Activated CD4-positive, alpha-beta memory T cell treated with anti-CD3 and anti-CD28 coated beads, Interleukin-2, amount 10 ng/mL, durations not matched to agents 7 days and 5 days (primary cell): ENCODE measurements around the gene PPM1B. TPM values are rescaled to one million over a fixed set of nuclear protein-coding genes. Genes with fewer than 3 reads are reported as not detected.
"Not testable (repeated sequence)": the region's sequence is repeated elsewhere in the genome, so short reads cannot be mapped to it uniquely, and the experiment has no call there.

Experiments used
- CTCF ChIA-PET: fragments of 350-600 bp; sonication (Branson Sonifier 250); formaldehyde crosslinking; loops from one replicate; lab custom pipeline; 2021; ENCODE audit warnings: antibody characterized with exemption, inconsistent platforms; lab: Charles Lee
- POLR2A ChIA-PET: fragments of 350-600 bp; sonication (Branson Sonifier 250); formaldehyde crosslinking; loops from one replicate; lab custom pipeline; 2021; ENCODE audit warnings: antibody characterized with exemption; lab: Charles Lee
- DNase-seq: peaks from one replicate; pipeline ENCODE4 v3.0.0-alpha.2; 2020
- H3K27ac Mint-ChIP-seq: one replicate; pipeline ENCODE4 v1.8.0; 2021; ENCODE audit warnings: mild to moderate bottlenecking, mixed read lengths
- H3K27me3 Mint-ChIP-seq: one replicate; pipeline ENCODE4 v1.8.0; 2021; ENCODE audit warnings: mixed read lengths
- H3K36me3 Mint-ChIP-seq: one replicate; pipeline ENCODE4 v1.8.0; 2021; ENCODE audit warnings: low read depth, mixed read lengths
- H3K4me1 Mint-ChIP-seq: one replicate; pipeline ENCODE4 v1.8.0; 2021; ENCODE audit warnings: mixed read lengths
- H3K4me3 Mint-ChIP-seq: one replicate; pipeline ENCODE4 v1.8.0; 2021; ENCODE audit warnings: mild to moderate bottlenecking, mixed read lengths
- H3K9me3 Mint-ChIP-seq: one replicate; pipeline ENCODE4 v1.8.0; 2021; ENCODE audit warnings: mixed read lengths
- total RNA-seq, 2 experiments: library from RNA; stranded (reverse); gene quantifications; one replicate each; pipeline ENCODE4 v1.2.3, GENCODE V29; 2021

PPM1B gene
- total RNA-seq, 2 experiments from 2014 or later, result 57.0 to 60.9 TPM

GRCh38 chr2:44167311-44167907 is 1.3 kb upstream of the PPM1B start:
- peak overlapping the region; percentile 99 for H3K27ac Mint-ChIP-seq
- no peaks in the 10 kb centered on the region for H3K27me3 Mint-ChIP-seq
- peaks cover 8% of the 10 kb centered on the region for H3K9me3 Mint-ChIP-seq
- CTCF ChIA-PET, result interaction anchor here (1.1 kb wide), 1 partner anchor 75 kb away, joined by 3 read pairs; no protein-coding TSS in a partner anchor
- peaks cover 15% of the 10 kb centered on the region for H3K36me3 Mint-ChIP-seq
- POLR2A ChIA-PET, result interaction anchor here (0.7 to 4.6 kb wide), 8 partner anchors 9 to 194 kb away, joined by 3 to 48 read pairs (median 6); partner anchors contain the start of genes CAMKMT, LRPPRC and PREPL
- DNase-seq, result no peak
- H3K4me3 Mint-ChIP-seq, result peak overlapping the region; percentile 99
- peaks cover 31% of the 10 kb centered on the region for H3K4me1 Mint-ChIP-seq

- H3K36me3 Mint-ChIP-seq, result peaks cover 15% of the 10 kb centered on the region
- peak overlapping the region; percentile 99 for H3K4me3 Mint-ChIP-seq
- H3K27me3 Mint-ChIP-seq, result no peaks in the 10 kb centered on the region
- CTCF ChIA-PET, result interaction anchor here (0.5 to 1.2 kb wide), 4 partner anchors 34 to 356 kb away, joined by 3 to 4 read pairs (median 4); no protein-coding TSS in a partner anchor
- DNase-seq, result peak; percentile 97
- POLR2A ChIA-PET, result interaction anchor here (0.7 to 4.6 kb wide), 19 partner anchors 8 to 236 kb away, joined by 3 to 48 read pairs (median 3); partner anchors contain the start of genes CAMKMT, LRPPRC and PREPL
- peaks cover 8% of the 10 kb centered on the region for H3K9me3 Mint-ChIP-seq
- peaks cover 36% of the 10 kb centered on the region for H3K4me1 Mint-ChIP-seq
- peak overlapping the region; percentile 99 for H3K27ac Mint-ChIP-seq
Measured at GRCh38 chr2:44167908-44168680, 581 bp upstream of the PPM1B start.

GRCh38 chr2:44169155-44169898 is 652 bp downstream of the PPM1B start:
- H3K36me3 Mint-ChIP-seq, result peaks cover 19% of the 10 kb centered on the region
- CTCF ChIA-PET, result interaction anchor here (1.0 to 1.7 kb wide), 4 partner anchors 82 to 193 kb away, joined by 3 to 4 read pairs (median 3); partner anchors contain the start of genes CAMKMT and PREPL

GRCh38 chr2:44170311-44170717 is 1.6 kb downstream of the PPM1B start:
- H3K4me3 Mint-ChIP-seq, result peak overlapping the region; percentile 99
- peaks cover 49% of the 10 kb centered on the region for H3K4me1 Mint-ChIP-seq
- peaks cover 20% of the 10 kb centered on the region for H3K36me3 Mint-ChIP-seq
- CTCF ChIA-PET, result interaction anchor here (1.0 to 1.7 kb wide), 2 partner anchors 126 to 192 kb away, joined by 3 to 4 read pairs; partner anchors contain the start of genes CAMKMT and PREPL
- peak overlapping the region; percentile 96 for H3K27ac Mint-ChIP-seq
- POLR2A ChIA-PET, result interaction anchor here (0.6 to 4.6 kb wide), 7 partner anchors 16 to 191 kb away, joined by 3 to 48 read pairs (median 4); partner anchors contain the start of genes CAMKMT, LRPPRC and PREPL
- H3K9me3 Mint-ChIP-seq, result peaks cover 2% of the 10 kb centered on the region
- no peak for DNase-seq
- H3K27me3 Mint-ChIP-seq, result no peaks in the 10 kb centered on the region

More at GRCh38 chr2:44169155-44169898, 652 bp downstream of the PPM1B start:
- no peaks in the 10 kb centered on the region for H3K27me3 Mint-ChIP-seq
- peak overlapping the region; percentile 99 for H3K27ac Mint-ChIP-seq
- peaks cover 8% of the 10 kb centered on the region for H3K9me3 Mint-ChIP-seq
- H3K4me1 Mint-ChIP-seq, result peaks cover 42% of the 10 kb centered on the region
- POLR2A ChIA-PET, result interaction anchor here (0.9 to 4.6 kb wide), 12 partner anchors 17 to 237 kb away, joined by 3 to 48 read pairs (median 4); partner anchors contain the start of genes CAMKMT, LRPPRC and PREPL
- peak overlapping the region; percentile 99 for H3K4me3 Mint-ChIP-seq
- peak; percentile 60 for DNase-seq

GRCh38 chr2:44171018-44171417 is 2.3 kb downstream of the PPM1B start:
- Mint-ChIP-seq H3K4me1 (peaks cover 55% of the 10 kb centered on the region), H3K36me3 (peaks cover 25% of the 10 kb centered on the region), H3K4me3 (peak overlapping the region; percentile 99), H3K9me3 (no peaks in the 10 kb centered on the region), H3K27me3 (no peaks in the 10 kb centered on the region), H3K27ac (peak overlapping the region; percentile 6)
- POLR2A ChIA-PET, result interaction anchor here (0.7 to 4.6 kb wide), 7 partner anchors 15 to 575 kb away, joined by 3 to 48 read pairs (median 4); partner anchors contain the start of genes CAMKMT, PREPL and THADA
- DNase-seq, result no peak
- CTCF ChIA-PET, result no interaction called here

GRCh38 chr2:44171442-44171841 is 2.8 kb downstream of the PPM1B start:
- Mint-ChIP-seq H3K4me3 (peak overlapping the region; percentile 99), H3K36me3 (peaks cover 26% of the 10 kb centered on the region), H3K4me1 (peaks cover 58% of the 10 kb centered on the region)
- H3K9me3 Mint-ChIP-seq, DNase-seq, H3K27ac Mint-ChIP-seq, CTCF ChIA-PET, H3K27me3 Mint-ChIP-seq: not testable (repeated sequence)
- POLR2A ChIA-PET, result interaction anchor here (0.7 to 4.6 kb wide), 6 partner anchors 15 to 576 kb away, joined by 3 to 48 read pairs (median 4); partner anchors contain the start of genes CAMKMT, PREPL and THADA

GRCh38 chr2:44172576-44172975 is 3.9 kb downstream of the PPM1B start:
- no peak overlapping the region for H3K27ac Mint-ChIP-seq
- ChIA-PET POLR2A (no interaction called here), CTCF (no interaction called here)
- DNase-seq, result no peak
- H3K36me3 Mint-ChIP-seq, result peaks cover 26% of the 10 kb centered on the region
- H3K4me1 Mint-ChIP-seq, result peaks cover 61% of the 10 kb centered on the region
- H3K27me3 Mint-ChIP-seq, result no peaks in the 10 kb centered on the region
- H3K4me3 Mint-ChIP-seq, result no peak overlapping the region
- no peaks in the 10 kb centered on the region for H3K9me3 Mint-ChIP-seq

GRCh38 chr2:44178950-44179349 is 10.3 kb downstream of the PPM1B start:
- Mint-ChIP-seq H3K4me3 (no peak overlapping the region), H3K27me3 (no peaks in the 10 kb centered on the region), H3K9me3 (no peaks in the 10 kb centered on the region), H3K4me1 (peaks cover 51% of the 10 kb centered on the region), H3K36me3 (peaks cover 44% of the 10 kb centered on the region), H3K27ac (no peak overlapping the region)
- ChIA-PET CTCF (no interaction called here), POLR2A (no interaction called here)
- DNase-seq, result no peak

GRCh38 chr2:44181648-44182047 is 13.0 kb downstream of the PPM1B start:
- Mint-ChIP-seq H3K36me3 (peaks cover 46% of the 10 kb centered on the region), H3K27me3 (no peaks in the 10 kb centered on the region), H3K4me1 (peaks cover 50% of the 10 kb centered on the region), H3K27ac (no peak overlapping the region), H3K4me3 (no peak overlapping the region), H3K9me3 (no peaks in the 10 kb centered on the region)
- POLR2A ChIA-PET, result interaction anchor here (1.3 kb wide), 1 partner anchor 9 kb away, joined by 5 read pairs; no protein-coding TSS in a partner anchor
- DNase-seq, result no peak
- CTCF ChIA-PET, result no interaction called here

GRCh38 chr2:44184106-44184505 is 15.4 kb downstream of the PPM1B start:
- H3K4me1 Mint-ChIP-seq, result peaks cover 50% of the 10 kb centered on the region

GRCh38 chr2:44186810-44187209 is 18.1 kb downstream of the PPM1B start:
- Mint-ChIP-seq H3K4me1 (peaks cover 58% of the 10 kb centered on the region), H3K27me3 (no peaks in the 10 kb centered on the region), H3K27ac (no peak overlapping the region), H3K4me3 (no peak overlapping the region), H3K9me3 (no peaks in the 10 kb centered on the region), H3K36me3 (peaks cover 37% of the 10 kb centered on the region)
- ChIA-PET CTCF (no interaction called here), POLR2A (interaction anchor here (1.1 to 1.5 kb wide), 3 partner anchors 16 to 19 kb away, joined by 3 to 5 read pairs (median 3); no protein-coding TSS in a partner anchor)
- DNase-seq, result no peak

More at GRCh38 chr2:44184106-44184505, 15.4 kb downstream of the PPM1B start:
- CTCF ChIA-PET, result no interaction called here
- POLR2A ChIA-PET, result interaction anchor here (2.0 kb wide), 1 partner anchor 16 kb away, joined by 7 read pairs; the partner anchor contains the start of gene PPM1B
- Mint-ChIP-seq H3K27me3 (no peaks in the 10 kb centered on the region), H3K27ac (peak overlapping the region; percentile 40), H3K36me3 (peaks cover 51% of the 10 kb centered on the region), H3K9me3 (no peaks in the 10 kb centered on the region), H3K4me3 (no peak overlapping the region)
- DNase-seq, result no peak

GRCh38 chr2:44187251-44187650 is 18.6 kb downstream of the PPM1B start:
- POLR2A ChIA-PET, result interaction anchor here (1.1 kb wide), 1 partner anchor 19 kb away, joined by 3 read pairs; no protein-coding TSS in a partner anchor

More at GRCh38 chr2:44187251-44187650, 18.6 kb downstream of the PPM1B start:
- Mint-ChIP-seq H3K9me3 (no peaks in the 10 kb centered on the region), H3K27ac (no peak overlapping the region), H3K4me3 (no peak overlapping the region), H3K27me3 (no peaks in the 10 kb centered on the region), H3K4me1 (peaks cover 59% of the 10 kb centered on the region), H3K36me3 (peaks cover 37% of the 10 kb centered on the region)
- CTCF ChIA-PET, result no interaction called here
- DNase-seq, result no peak
